WTC11 (cell line): ENCODE data around the gene ARHGAP26. TPM values are rescaled to one million over a fixed set of nuclear protein-coding genes. Genes with fewer than 3 reads are reported as not detected.

Experiments
- CREM ChIP-seq: sonication (generic); formaldehyde crosslinking; IDR thresholded peaks from 2 replicates; pipeline ENCODE4 v1.8.1; 2022; ENCODE audit warnings: mild to moderate bottlenecking, missing genetic modification reagents, moderate library complexity
- SOX15 ChIP-seq: fragments of 250-450 bp; sonication (Bioruptor Pico); IDR thresholded peaks from 2 replicates; pipeline ENCODE4 v1.9.0; 2021; ENCODE audit warnings: mild to moderate bottlenecking
- TCF7 ChIP-seq: sonication (generic); formaldehyde crosslinking; IDR thresholded peaks from 2 replicates; pipeline ENCODE4 v1.8.0; 2022; ENCODE audit warnings: mild to moderate bottlenecking, low read depth, missing genetic modification reagents, moderate library complexity
- TEAD4 ChIP-seq: sonication (generic); formaldehyde crosslinking; IDR thresholded peaks from 2 replicates; pipeline ENCODE4 v1.8.0; 2022; ENCODE audit warnings: mild to moderate bottlenecking, missing genetic modification reagents
- TP53 ChIP-seq: sonication (generic); formaldehyde crosslinking; IDR thresholded peaks from 2 replicates; pipeline ENCODE4 v1.8.1; 2023; ENCODE audit warnings: mild to moderate bottlenecking, missing genetic modification reagents
- ZNF219 ChIP-seq: sonication (generic); formaldehyde crosslinking; IDR thresholded peaks from 2 replicates; pipeline ENCODE4 v1.8.0; 2023; ENCODE audit warnings: missing genetic modification reagents, mild to moderate bottlenecking, borderline replicate concordance
- ZNF232 ChIP-seq: sonication (generic); formaldehyde crosslinking; IDR thresholded peaks from 2 replicates; pipeline ENCODE4 v1.8.0; 2022; ENCODE audit warnings: mild to moderate bottlenecking, missing genetic modification reagents
- total RNA-seq: library from RNA; stranded (reverse); gene quantifications from 3 replicates; pipeline ENCODE4 v1.2.3, GENCODE V29; 2021
- TF ChIP-seq, protein P1 (sequence below): sonication (generic); formaldehyde crosslinking; IDR thresholded peaks from 2 replicates; pipeline ENCODE4 v1.8.1; 2023; ENCODE audit warnings: mild to moderate bottlenecking, missing genetic modification reagents
- TF ChIP-seq, protein P2 (sequence below): fragments of 250-450 bp; sonication (Bioruptor Pico); IDR thresholded peaks from 2 replicates; pipeline ENCODE4 v1.8.0; 2021; ENCODE audit warnings: mild to moderate bottlenecking
- TF ChIP-seq, protein P3 (sequence below): sonication (generic); formaldehyde crosslinking; IDR thresholded peaks from 2 replicates; pipeline ENCODE4 v1.8.0; 2022; ENCODE audit warnings: mild to moderate bottlenecking, missing genetic modification reagents
- TF ChIP-seq, protein P4 (sequence below): fragments of 250-450 bp; sonication (Bioruptor Pico); conservative IDR thresholded peaks from 2 replicates; pipeline ENCODE4 v1.9.0; 2021; ENCODE audit warnings: mild to moderate bottlenecking
- TF ChIP-seq, protein P5 (sequence below): sonication (generic); formaldehyde crosslinking; IDR thresholded peaks from 2 replicates; pipeline ENCODE4 v1.8.0; 2023; ENCODE audit warnings: missing genetic modification reagents, mild to moderate bottlenecking, borderline replicate concordance
- TF ChIP-seq, protein P6 (sequence below): sonication (generic); formaldehyde crosslinking; IDR thresholded peaks from 2 replicates; pipeline ENCODE4 v1.8.1; 2023; ENCODE audit warnings: mild to moderate bottlenecking, missing genetic modification reagents, moderate library complexity

Gene ARHGAP26
- total RNA-seq, 1 experiment from 2014 or later: 22.3 TPM

DNA sequence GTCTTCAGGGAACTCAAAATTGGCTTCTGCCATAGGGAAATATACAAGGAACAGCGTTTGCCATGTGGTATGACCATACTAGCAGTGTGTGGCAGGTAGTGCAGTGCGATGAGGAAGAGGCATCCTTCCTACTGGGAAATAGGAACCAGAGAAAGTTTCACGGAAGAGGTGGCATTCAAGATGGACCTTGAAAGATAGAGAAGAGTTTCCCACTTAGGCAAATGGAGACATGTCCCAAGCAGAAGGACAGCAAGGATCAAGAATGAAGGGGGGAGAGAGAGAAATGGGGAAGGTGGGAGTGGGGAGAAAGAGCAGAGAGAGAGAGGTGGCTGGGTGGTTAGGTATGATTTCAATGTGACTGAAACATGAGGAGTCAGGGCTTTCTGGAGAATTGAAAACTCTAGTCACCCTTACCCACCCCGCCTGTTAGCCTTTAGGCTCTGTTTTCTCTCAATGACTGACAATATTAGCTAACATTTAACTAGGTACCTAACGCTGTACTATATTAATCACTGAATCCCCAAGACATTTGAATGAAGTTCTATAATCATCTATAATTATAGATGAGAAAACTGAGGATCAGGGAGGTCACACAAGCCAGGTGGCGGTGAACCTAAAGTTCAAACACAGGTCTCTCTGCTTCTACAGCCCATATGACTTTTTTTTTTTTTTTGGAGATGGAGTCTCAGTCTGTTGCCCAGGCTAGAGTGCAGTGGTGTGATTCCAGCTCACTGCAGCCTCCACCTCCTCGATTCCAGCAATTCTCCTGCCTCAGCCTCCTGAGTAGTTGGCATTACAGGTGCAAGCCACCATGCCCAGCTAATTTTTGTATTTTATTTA, 462.0 kb downstream of the ARHGAP26 start (continued):
- TF ChIP-seq, protein P1, sequence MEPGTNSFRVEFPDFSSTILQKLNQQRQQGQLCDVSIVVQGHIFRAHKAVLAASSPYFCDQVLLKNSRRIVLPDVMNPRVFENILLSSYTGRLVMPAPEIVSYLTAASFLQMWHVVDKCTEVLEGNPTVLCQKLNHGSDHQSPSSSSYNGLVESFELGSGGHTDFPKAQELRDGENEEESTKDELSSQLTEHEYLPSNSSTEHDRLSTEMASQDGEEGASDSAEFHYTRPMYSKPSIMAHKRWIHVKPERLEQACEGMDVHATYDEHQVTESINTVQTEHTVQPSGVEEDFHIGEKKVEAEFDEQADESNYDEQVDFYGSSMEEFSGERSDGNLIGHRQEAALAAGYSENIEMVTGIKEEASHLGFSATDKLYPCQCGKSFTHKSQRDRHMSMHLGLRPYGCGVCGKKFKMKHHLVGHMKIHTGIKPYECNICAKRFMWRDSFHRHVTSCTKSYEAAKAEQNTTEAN (CRISPR knock-in tag): no peak
- TF ChIP-seq TCF7 (CRISPR knock-in tag) (no peak), TEAD4 (CRISPR knock-in tag) (no peak), TP53 (CRISPR knock-in tag) (no peak), ZNF219 (CRISPR knock-in tag) (no peak), ZNF232 (CRISPR knock-in tag) (no peak), CREM (CRISPR knock-in tag) (no peak), SOX15 (CRISPR knock-in tag) (no peak)
- TF ChIP-seq, protein P2, sequence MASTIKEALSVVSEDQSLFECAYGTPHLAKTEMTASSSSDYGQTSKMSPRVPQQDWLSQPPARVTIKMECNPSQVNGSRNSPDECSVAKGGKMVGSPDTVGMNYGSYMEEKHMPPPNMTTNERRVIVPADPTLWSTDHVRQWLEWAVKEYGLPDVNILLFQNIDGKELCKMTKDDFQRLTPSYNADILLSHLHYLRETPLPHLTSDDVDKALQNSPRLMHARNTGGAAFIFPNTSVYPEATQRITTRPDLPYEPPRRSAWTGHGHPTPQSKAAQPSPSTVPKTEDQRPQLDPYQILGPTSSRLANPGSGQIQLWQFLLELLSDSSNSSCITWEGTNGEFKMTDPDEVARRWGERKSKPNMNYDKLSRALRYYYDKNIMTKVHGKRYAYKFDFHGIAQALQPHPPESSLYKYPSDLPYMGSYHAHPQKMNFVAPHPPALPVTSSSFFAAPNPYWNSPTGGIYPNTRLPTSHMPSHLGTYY: no peak
- TF ChIP-seq, protein P3, sequence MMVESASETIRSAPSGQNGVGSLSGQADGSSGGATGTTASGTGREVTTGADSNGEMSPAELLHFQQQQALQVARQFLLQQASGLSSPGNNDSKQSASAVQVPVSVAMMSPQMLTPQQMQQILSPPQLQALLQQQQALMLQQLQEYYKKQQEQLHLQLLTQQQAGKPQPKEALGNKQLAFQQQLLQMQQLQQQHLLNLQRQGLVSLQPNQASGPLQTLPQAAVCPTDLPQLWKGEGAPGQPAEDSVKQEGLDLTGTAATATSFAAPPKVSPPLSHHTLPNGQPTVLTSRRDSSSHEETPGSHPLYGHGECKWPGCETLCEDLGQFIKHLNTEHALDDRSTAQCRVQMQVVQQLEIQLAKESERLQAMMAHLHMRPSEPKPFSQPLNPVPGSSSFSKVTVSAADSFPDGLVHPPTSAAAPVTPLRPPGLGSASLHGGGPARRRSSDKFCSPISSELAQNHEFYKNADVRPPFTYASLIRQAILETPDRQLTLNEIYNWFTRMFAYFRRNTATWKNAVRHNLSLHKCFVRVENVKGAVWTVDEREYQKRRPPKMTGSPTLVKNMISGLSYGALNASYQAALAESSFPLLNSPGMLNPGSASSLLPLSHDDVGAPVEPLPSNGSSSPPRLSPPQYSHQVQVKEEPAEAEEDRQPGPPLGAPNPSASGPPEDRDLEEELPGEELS (CRISPR knock-in tag): no peak
- TF ChIP-seq, protein P4, sequence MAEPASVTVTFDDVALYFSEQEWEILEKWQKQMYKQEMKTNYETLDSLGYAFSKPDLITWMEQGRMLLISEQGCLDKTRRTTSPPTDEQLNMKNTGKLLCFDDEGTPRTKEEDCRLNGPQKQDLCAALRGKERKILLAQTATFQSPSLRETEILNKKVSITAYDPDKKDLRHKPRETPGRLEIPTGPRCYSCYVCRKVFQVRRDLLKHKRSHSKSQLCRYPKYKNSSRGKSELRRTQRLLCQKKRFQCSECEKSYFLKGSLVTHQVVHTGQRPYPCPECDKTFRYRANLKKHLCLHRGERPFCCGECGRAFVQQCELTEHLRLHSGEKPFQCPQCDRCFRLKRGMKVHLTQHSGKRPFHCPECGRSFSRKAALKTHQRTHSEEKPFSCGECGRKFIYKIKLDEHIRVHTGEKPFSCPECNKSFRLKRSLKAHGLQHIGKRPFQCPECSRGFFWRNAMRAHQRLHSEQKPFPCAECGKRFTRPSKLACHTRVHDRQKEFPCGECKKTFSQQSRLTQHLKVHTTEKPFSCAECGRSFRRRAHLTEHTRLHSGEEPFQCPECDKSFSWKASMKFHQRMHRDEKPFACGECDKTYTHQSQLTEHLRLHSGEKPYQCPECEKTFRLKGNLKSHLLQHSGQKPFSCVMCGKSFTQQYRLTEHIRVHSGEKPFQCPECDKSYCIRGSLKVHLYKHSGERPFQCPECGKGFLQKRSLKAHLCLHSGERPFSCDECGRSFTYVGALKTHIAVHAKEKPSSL (CRISPR knock-in tag): no peak
- TF ChIP-seq, protein P5, sequence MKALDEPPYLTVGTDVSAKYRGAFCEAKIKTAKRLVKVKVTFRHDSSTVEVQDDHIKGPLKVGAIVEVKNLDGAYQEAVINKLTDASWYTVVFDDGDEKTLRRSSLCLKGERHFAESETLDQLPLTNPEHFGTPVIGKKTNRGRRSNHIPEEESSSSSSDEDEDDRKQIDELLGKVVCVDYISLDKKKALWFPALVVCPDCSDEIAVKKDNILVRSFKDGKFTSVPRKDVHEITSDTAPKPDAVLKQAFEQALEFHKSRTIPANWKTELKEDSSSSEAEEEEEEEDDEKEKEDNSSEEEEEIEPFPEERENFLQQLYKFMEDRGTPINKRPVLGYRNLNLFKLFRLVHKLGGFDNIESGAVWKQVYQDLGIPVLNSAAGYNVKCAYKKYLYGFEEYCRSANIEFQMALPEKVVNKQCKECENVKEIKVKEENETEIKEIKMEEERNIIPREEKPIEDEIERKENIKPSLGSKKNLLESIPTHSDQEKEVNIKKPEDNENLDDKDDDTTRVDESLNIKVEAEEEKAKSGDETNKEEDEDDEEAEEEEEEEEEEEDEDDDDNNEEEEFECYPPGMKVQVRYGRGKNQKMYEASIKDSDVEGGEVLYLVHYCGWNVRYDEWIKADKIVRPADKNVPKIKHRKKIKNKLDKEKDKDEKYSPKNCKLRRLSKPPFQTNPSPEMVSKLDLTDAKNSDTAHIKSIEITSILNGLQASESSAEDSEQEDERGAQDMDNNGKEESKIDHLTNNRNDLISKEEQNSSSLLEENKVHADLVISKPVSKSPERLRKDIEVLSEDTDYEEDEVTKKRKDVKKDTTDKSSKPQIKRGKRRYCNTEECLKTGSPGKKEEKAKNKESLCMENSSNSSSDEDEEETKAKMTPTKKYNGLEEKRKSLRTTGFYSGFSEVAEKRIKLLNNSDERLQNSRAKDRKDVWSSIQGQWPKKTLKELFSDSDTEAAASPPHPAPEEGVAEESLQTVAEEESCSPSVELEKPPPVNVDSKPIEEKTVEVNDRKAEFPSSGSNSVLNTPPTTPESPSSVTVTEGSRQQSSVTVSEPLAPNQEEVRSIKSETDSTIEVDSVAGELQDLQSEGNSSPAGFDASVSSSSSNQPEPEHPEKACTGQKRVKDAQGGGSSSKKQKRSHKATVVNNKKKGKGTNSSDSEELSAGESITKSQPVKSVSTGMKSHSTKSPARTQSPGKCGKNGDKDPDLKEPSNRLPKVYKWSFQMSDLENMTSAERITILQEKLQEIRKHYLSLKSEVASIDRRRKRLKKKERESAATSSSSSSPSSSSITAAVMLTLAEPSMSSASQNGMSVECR (CRISPR knock-in tag): no peak
- TF ChIP-seq, protein P6, sequence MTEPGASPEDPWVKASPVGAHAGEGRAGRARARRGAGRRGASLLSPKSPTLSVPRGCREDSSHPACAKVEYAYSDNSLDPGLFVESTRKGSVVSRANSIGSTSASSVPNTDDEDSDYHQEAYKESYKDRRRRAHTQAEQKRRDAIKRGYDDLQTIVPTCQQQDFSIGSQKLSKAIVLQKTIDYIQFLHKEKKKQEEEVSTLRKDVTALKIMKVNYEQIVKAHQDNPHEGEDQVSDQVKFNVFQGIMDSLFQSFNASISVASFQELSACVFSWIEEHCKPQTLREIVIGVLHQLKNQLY (CRISPR knock-in tag): no peak
